GM18526 (cell line): Measurements from ENCODE around the gene RHBDL1.

Experiments
- POLR2A ChIP-seq: IDR thresholded peaks from 3 replicates; pipeline ENCODE4 v1.6.1; 2011; ENCODE audit not compliant: insufficient read length; ENCODE audit errors: extremely low read depth

The RHBDL1 gene

DNA sequence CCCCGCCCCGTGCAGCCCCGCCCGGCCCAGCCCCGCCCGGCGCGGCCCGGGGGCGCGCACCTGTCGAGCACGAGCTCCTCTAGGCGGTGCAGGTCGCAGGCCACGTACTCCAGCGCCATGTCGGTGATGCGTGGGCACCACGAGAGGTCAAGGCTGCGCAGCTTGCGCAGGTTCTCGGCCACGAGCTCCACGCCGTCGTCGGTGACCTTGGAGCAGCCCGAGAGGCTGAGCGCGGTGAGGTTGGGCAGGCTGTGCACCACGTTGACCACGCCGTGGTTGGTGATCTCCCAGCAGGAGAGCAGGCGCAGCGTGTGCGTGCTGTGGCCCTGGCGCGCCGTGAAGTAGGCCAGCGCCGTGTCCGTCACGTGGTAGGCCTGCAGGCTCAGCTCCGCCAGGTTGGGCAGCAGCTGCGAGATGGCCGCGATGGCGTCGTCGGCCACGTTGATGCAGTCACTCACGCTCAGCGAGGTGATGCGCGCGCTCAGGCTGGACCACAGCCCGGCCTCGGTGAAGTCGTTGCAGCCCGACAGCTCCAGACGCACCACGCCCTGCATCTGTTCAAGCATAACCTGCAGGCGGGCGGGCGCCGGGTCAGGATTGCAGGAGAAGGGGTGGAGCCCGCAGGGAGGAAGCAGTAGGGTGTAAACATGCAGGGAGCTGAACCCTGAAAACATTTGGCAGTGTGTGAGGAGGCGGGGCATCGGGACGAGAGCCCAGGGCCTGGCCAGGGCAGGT lies 20.1 kb downstream of the RHBDL1 start:
- TF ChIP-seq POLR2A, result peak; percentile 57

DNA sequence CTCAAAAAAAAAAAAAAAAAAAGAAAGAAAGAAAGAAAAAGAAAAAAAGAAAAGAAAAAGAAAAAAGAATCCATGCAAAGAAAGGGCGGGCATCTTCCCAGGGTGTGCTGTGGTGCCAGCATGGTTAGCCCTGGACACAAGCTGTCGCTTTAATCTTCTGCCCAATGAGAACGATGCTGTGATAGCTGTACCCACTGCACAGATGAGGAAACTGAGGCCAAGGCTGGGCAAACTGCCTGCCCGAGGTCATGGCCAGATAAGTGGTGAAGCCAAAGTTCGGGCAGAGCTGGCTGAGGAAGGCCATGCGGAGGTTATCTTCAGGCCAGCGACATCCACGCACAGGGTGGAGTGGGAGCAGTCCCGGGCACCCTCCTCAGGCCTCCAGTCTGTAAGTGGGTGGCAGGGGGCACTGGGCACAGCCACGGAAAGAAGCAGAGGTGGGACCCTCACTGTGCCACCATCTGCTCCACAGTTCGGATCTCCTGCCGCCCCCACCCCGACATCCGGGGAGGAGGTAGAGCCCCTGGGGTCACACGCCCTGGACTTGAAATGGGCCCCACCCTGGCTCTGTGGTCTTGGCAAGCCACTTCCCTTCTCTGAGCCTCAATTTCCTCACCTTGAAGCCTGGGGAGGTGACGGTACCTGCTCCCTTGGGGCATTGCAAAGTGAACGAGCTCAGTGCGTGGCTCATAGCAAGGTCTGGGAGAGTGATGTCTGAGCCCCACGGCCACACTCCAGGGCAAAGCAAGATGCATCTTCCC lies 23.6 kb downstream of the RHBDL1 start:
- no peak for TF ChIP-seq POLR2A

- TF ChIP-seq POLR2A, result no peak
Observed at GRCh38 chr16:700684-701584, 25.5 kb downstream of the RHBDL1 start.

- no peak for TF ChIP-seq POLR2A
Observed at GRCh38 chr16:702341-702740, 26.9 kb downstream of the RHBDL1 start.

- no peak for TF ChIP-seq POLR2A
Observed at GRCh38 chr16:703406-703805, 27.9 kb downstream of the RHBDL1 start.

DNA sequence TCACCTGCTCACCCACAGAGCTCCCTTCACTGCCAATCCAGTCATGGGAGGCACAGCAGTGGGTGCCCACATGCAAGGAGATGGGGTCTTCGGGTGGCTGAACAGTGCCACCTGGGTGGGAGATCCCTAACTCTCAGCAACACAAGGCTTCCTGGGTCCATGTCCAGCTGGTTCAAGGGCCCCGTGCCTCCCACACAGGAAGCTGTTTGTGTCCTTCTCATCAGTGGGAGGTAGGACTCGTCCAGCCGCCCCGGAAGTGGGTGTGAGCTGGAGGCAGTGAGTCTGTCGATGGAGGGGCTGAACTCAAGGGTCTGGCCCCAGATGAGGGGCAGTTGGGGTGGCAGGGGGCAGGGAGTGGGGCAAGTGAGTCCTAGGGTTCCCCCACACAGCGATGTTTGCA lies 28.6 kb downstream of the RHBDL1 start:
- TF ChIP-seq POLR2A, result no peak

GRCh38 chr16:704552-705380 lies 29.3 kb downstream of the RHBDL1 start:
- TF ChIP-seq POLR2A, result no peak

DNA sequence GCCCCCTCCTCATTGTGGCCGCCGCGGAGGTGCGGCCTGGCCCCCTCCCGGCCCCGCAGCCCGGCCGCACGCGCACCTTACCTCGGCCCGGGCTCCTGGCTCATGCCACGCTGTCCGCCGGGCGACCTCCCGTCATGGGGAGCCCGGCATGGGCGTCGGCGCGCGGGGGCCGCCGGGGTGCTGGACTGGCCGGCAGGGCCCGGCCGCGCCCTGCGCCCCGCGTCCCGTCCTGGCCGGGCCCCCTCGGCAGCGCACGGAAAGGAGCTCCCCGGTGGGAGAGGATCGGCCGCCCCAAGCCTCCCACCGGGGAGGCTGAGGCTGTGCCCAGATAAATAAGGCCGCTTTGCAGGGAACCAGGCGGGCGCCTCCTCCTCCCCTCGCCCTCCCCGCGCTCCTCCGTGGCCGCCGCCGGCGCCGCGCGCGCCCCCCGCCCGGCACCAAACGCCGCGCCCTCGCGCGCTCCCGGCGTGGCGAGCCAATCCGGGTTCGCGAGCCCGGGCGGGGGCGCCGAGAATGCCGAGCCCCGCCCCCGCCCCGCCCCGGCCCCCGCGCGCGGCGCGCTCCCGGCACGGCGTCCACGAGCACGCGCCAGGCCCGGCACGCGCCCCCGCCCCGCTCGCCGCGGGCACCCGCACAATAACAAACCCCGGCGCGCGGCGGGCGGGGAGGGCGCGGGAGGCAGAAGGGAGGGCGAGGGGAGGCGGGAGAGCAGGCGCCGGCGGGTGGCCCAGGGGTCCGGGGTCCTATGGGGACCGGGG lies 30.1 kb downstream of the RHBDL1 start, which contains the start of gene FBXL16:
Gene FBXL16 (minus strand): TSS at position 371 of the 758 bp plus-strand sequence. CDS start 8,396 bp downstream, outside the sequence.
- TF ChIP-seq POLR2A, result no peak

DNA sequence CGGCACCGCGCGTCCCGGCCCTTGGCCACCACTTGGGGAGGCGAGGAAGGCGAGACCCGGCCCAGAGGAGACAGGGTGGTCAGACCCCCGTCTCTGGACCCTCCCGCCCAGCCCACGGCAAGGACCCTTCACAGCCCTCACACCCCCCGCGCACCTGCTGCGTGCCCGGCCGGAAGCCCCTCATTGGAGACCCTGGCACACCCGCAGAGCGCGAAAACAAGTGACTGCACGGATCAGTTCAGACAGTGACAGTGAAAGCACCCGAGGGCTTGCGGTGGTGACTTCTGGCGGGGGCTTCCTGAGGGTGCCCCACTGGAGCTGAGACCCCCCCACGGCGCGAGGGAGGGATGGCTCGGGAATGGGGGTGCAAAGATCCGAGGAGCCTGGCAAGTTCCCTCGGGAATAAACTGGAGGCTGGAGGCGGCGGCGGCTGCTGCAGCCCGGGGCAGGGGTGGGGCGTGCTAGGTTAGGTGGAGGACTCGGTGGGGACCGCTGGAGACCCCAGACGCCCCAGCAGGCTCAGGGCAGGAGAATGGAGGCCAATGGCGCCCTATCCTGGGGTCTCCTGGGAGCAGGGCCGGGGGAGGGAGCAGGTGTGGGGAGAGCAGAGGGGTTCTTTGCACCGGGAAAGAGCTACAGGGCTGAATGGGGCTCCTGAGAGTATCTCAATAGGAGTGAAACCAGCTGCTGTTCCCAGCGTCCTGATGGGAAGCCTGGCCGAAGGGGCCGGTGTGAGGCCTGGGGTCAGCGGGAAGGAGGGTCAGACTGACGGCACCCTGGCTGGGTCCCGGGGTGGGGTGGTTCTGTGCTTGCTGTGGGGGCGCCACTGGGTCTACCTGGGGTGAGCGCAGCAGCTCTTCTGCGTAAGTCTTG lies 31.0 kb downstream of the RHBDL1 start:
- TF ChIP-seq POLR2A, result no peak

GRCh38 chr16:707062-707538 lies 31.6 kb downstream of the RHBDL1 start:
- TF ChIP-seq POLR2A, result no peak

- TF ChIP-seq POLR2A, result no peak
Observed at GRCh38 chr16:708019-708418, 32.5 kb downstream of the RHBDL1 start.

DNA sequence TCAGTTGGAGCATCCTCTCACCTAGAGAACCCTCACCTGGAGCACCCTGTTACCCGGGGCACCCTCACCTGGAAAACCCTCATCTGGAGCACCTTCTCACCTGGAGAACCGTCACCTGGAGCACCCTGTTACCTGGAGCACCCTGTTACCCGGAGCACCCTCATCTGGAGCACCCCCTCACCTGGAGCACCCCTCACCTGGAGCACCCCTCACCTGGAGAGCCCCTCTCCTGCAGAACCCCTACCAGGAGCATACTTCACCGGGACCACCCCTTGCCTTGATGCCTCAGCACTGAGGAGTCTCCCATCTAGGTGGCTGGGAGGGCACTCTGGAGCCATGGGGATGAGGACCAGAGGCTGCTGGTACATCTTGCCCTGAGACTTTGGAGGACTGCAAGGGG lies 33.5 kb downstream of the RHBDL1 start:
- no peak for TF ChIP-seq POLR2A

DNA sequence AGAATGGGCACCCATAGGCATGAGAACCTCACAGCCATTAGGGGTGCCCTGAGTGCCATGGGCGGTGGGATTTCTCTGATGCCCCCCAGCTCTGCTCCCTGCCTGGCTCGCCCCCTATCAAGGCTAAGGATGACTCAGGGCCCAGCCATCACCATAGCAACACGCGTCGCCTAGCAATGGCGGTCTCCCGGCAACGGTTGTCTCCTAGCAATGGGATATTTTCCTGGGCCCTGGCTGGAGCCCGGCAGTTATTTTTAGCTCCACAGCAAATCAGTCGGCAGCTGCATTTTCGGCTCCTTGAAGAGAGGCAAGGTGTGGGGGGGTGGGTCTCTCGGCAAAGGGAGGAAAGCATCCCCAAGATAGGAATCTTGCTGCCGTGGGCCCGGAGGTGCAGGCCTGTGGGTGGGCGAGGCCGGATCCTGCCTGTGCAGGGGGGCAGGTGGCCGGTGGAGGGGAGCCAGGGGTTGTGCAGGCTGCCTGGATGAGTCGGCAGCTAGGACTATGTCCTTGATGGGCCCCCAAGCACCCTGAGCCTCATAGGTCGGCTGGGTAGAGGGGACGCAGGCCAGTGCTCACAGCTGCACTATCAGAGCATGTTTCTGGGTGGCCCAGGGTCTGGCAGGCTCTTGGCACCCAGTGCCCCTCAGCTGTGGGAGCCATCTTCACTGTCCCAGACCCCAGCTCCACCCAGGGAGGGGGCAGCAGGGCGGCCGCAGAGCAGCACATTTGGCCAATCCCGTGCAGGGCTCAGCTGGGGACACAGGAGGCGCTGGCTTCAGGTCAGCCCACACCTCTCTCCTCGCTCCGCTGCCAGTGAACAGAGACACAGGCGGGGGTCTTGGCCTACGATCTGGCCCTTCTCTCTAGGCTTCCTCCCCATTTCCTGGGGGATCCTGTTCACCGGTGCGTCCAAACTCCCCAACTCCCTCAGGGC lies 34.4 kb downstream of the RHBDL1 start:
- TF ChIP-seq POLR2A, result no peak
